WTC11 (cell line): ENCODE measurements around the gene ALKBH6. TPM values are rescaled to one million over a fixed set of nuclear protein-coding genes. Genes with fewer than 3 reads are reported as not detected.
A peak's percentile ranks its signal among the peaks of the same experiment; 100 is the strongest.

Experiments used
- ATAC-seq: fragments of 200-7000 bp; cut with Tn5 transposase; 2 replicates; pipeline ENCODE4 v1.10.0; 2021; ENCODE audit warnings: mild to moderate bottlenecking, moderate library complexity
- CTCF ChIA-PET: fragments of 300-600 bp; sonication (Branson Sonifier 250); formaldehyde crosslinking; loops from one replicate; lab custom pipeline; 2021; ENCODE audit warnings: antibody characterized with exemption; lab: Charles Lee
- POLR2A ChIA-PET: fragments of 350-600 bp; sonication (Branson Sonifier 250); formaldehyde crosslinking; loops from one replicate; lab custom pipeline; 2021; ENCODE audit warnings: antibody characterized with exemption; lab: Charles Lee
- DNase-seq: peaks from one replicate; pipeline ENCODE4 v3.0.0; 2021; ENCODE audit warnings: low spot score
- H3K27ac Mint-ChIP-seq: 2 replicates; pipeline ENCODE4 v1.8.0; 2021; ENCODE audit warnings: mixed read lengths
- H3K27me3 Mint-ChIP-seq: 2 replicates; pipeline ENCODE4 v1.8.0; 2021; ENCODE audit warnings: low read depth, mild to moderate bottlenecking, moderate library complexity, mixed read lengths
- H3K36me3 Mint-ChIP-seq: 2 replicates; pipeline ENCODE4 v1.8.0; 2021; ENCODE audit warnings: mixed read lengths
- H3K4me1 Mint-ChIP-seq: 2 replicates; pipeline ENCODE4 v1.8.0; 2022; ENCODE audit warnings: mixed read lengths
- H3K4me3 Mint-ChIP-seq: 2 replicates; pipeline ENCODE4 v1.8.0; 2021; ENCODE audit warnings: mild to moderate bottlenecking, moderate library complexity, mixed read lengths
- H3K9me3 Mint-ChIP-seq: 2 replicates; pipeline ENCODE4 v1.8.0; 2021; ENCODE audit warnings: mixed read lengths
- ARID4B ChIP-seq: sonication (generic); formaldehyde crosslinking; IDR thresholded peaks from 2 replicates; pipeline ENCODE4 v1.8.0; 2023; ENCODE audit warnings: missing genetic modification reagents, mild to moderate bottlenecking, borderline replicate concordance
- ATF6 ChIP-seq: sonication (generic); formaldehyde crosslinking; IDR thresholded peaks from 2 replicates; pipeline ENCODE4 v1.8.1; 2023; ENCODE audit warnings: mild to moderate bottlenecking, missing genetic modification reagents
- CBFB ChIP-seq: sonication (generic); formaldehyde crosslinking; IDR thresholded peaks from 2 replicates; pipeline ENCODE4 v1.8.1; 2022; ENCODE audit warnings: mild to moderate bottlenecking, low read depth, missing genetic modification reagents
- CTCF ChIP-seq: fragments of 200-600 bp; IDR thresholded peaks from 2 replicates; pipeline ENCODE4 v1.8.0; 2022; ENCODE audit warnings: antibody characterized with exemption
- GABPB1 ChIP-seq: sonication (generic); formaldehyde crosslinking; IDR thresholded peaks from 2 replicates; pipeline ENCODE4 v1.8.1; 2023; ENCODE audit warnings: mild to moderate bottlenecking, missing genetic modification reagents
- NFYB ChIP-seq: sonication (generic); formaldehyde crosslinking; conservative IDR thresholded peaks from 2 replicates; pipeline ENCODE4 v1.8.0; 2022; ENCODE audit warnings: low read depth, missing genetic modification reagents
- NR1H2 ChIP-seq: sonication (generic); formaldehyde crosslinking; IDR thresholded peaks from 2 replicates; pipeline ENCODE4 v1.9.0; 2021; ENCODE audit warnings: mild to moderate bottlenecking, moderate library complexity, missing genetic modification reagents
- NR2C2 ChIP-seq: sonication (generic); formaldehyde crosslinking; IDR thresholded peaks from 2 replicates; pipeline ENCODE4 v1.8.0; 2022; ENCODE audit warnings: mild to moderate bottlenecking, missing genetic modification reagents
- PREB ChIP-seq: sonication (generic); formaldehyde crosslinking; IDR thresholded peaks from 2 replicates; pipeline ENCODE4 v1.8.1; 2022; ENCODE audit warnings: mild to moderate bottlenecking, missing genetic modification reagents, moderate library complexity, borderline replicate concordance
- RELA ChIP-seq: sonication (generic); formaldehyde crosslinking; IDR thresholded peaks from 2 replicates; pipeline ENCODE4 v1.8.1; 2022; ENCODE audit warnings: missing genetic modification reagents, mild to moderate bottlenecking, borderline replicate concordance
- TP53 ChIP-seq: sonication (generic); formaldehyde crosslinking; IDR thresholded peaks from 2 replicates; pipeline ENCODE4 v1.8.1; 2023; ENCODE audit warnings: mild to moderate bottlenecking, missing genetic modification reagents
- ZNF263 ChIP-seq: sonication (generic); formaldehyde crosslinking; IDR thresholded peaks from 2 replicates; pipeline ENCODE4 v1.8.1; 2022; ENCODE audit warnings: low read depth, mild to moderate bottlenecking, moderate library complexity, missing genetic modification reagents
- ZNF281 ChIP-seq: sonication (generic); formaldehyde crosslinking; IDR thresholded peaks from 2 replicates; pipeline ENCODE4 v1.8.0; 2023; ENCODE audit warnings: mild to moderate bottlenecking, missing genetic modification reagents
- ZNF416 ChIP-seq: fragments of 250-450 bp; sonication (Bioruptor Pico); IDR thresholded peaks from 2 replicates; pipeline ENCODE4 v1.9.0; 2021; ENCODE audit warnings: mild to moderate bottlenecking, inconsistent platforms
- ZNF423 ChIP-seq: fragments of 250-450 bp; sonication (Bioruptor Pico); IDR thresholded peaks from 2 replicates; pipeline ENCODE4 v2.1.2; 2022; ENCODE audit warnings: mild to moderate bottlenecking, moderate library complexity
- total RNA-seq: library from RNA; stranded (reverse); gene quantifications from 3 replicates; pipeline ENCODE4 v1.2.3, GENCODE V29; 2021

Gene ALKBH6
- total RNA-seq, 1 experiment from 2014 or later, result 28.1 TPM

- TF ChIP-seq ZNF281 (CRISPR knock-in tag) (peak; percentile 66), NR2C2 (no peak), ARID4B (CRISPR knock-in tag) (peak; percentile 91; the same call in 1 of the 2 replicates), CTCF (no peak), ZNF423 (peak; percentile 38; the same call in 1 of the 2 replicates), TP53 (CRISPR knock-in tag) (0 out of 2 replicates have a peak, but pooled peaks have one; percentile 79), PREB (no peak), ZNF416 (CRISPR knock-in tag) (no peak), GABPB1 (CRISPR knock-in tag) (peak; percentile 32; the same call in 1 of the 2 replicates), CBFB (CRISPR knock-in tag) (0 out of 2 replicates have a peak, but pooled peaks have one; percentile 89)
These were observed 40.2 kb upstream of the ALKBH6 start, which contains the start of gene THAP8 (continued) for GRCh38 chr19:36054119-36054732.

GRCh38 chr19:36051637-36052036 is 37.6 kb upstream of the ALKBH6 start:
- peak; percentile 48 for DNase-seq
- H3K4me3 Mint-ChIP-seq, result peak overlapping the region; percentile 35
- CTCF ChIA-PET, result interaction anchor here (0.6 to 1.9 kb wide), 7 partner anchors 10 to 148 kb away, joined by 3 to 11 read pairs (median 3); partner anchors contain the start of gene ALKBH6

GRCh38 chr19:36051236-36051635 is 37.2 kb upstream of the ALKBH6 start:
- peak; percentile 47 for ATAC-seq
- Mint-ChIP-seq H3K36me3 (no peaks in the 10 kb centered on the region), H3K27me3 (no peaks in the 10 kb centered on the region), H3K4me3 (peak overlapping the region; percentile 35), H3K4me1 (peaks cover 27% of the 10 kb centered on the region), H3K27ac (peak overlapping the region; percentile 66), H3K9me3 (no peaks in the 10 kb centered on the region)
- ChIA-PET CTCF (interaction anchor here (1.0 to 1.9 kb wide), 7 partner anchors 10 to 74 kb away, joined by 3 to 11 read pairs (median 4); partner anchors contain the start of gene SDHAF1), POLR2A (no interaction called here)
- DNase-seq, result peak; percentile 73
- TF ChIP-seq ATF6 (CRISPR knock-in tag) (no peak), ZNF263 (no peak), CTCF (peak; percentile 16; the same call in 1 of the 2 replicates), RELA (CRISPR knock-in tag) (no peak)

More at GRCh38 chr19:36051637-36052036, 37.6 kb upstream of the ALKBH6 start:
- Mint-ChIP-seq H3K27me3 (no peaks in the 10 kb centered on the region), H3K9me3 (no peaks in the 10 kb centered on the region), H3K27ac (peak overlapping the region; percentile 14; the same call in 1 of the 2 replicates), H3K36me3 (no peaks in the 10 kb centered on the region), H3K4me1 (peaks cover 30% of the 10 kb centered on the region)
- TF ChIP-seq ZNF423 (no peak), TP53 (CRISPR knock-in tag) (no peak), NR1H2 (CRISPR knock-in tag) (no peak), NFYB (CRISPR knock-in tag) (peak; percentile 48)
- no peak for ATAC-seq
- POLR2A ChIA-PET, result no interaction called here
